ENCODE data around the gene PFKFB4. TPM values are rescaled to one million over a fixed set of nuclear protein-coding genes. Genes with fewer than 3 reads are reported as not detected.
"Not testable (repeated sequence)": the region's sequence is repeated elsewhere in the genome, so short reads cannot be mapped to it uniquely, and the experiment has no call there.

Gene PFKFB4
- total RNA-seq, 2 experiments from 2014 or later: 90.8 to 94.0 TPM

- no peak for ATAC-seq
- Mint-ChIP-seq H3K4me3 (no peak overlapping the region), H3K4me1 (ENCODE audit: low read depth) (no peaks in the 10 kb centered on the region), H3K27ac (no peak overlapping the region), H3K27me3 (no peaks in the 10 kb centered on the region), H3K9me3 (no peaks in the 10 kb centered on the region), H3K36me3 (ENCODE audit: low read depth) (no peaks in the 10 kb centered on the region)
- TF ChIP-seq CTCF (IDR thresholded peaks at IDR 0.05): no peak
- no peak for DNase-seq
- ChIA-PET CTCF (no interaction called here), POLR2A (no interaction called here)
- intact Hi-C loops (cut with micrococcal nuclease): no loop called here
Measured at GRCh38 chr3:48492461-48493202, 64.0 kb downstream of the PFKFB4 start.

GRCh38 chr3:48486952-48487351, 69.7 kb downstream of the PFKFB4 start:
- Mint-ChIP-seq H3K36me3 (ENCODE audit: low read depth) (no peaks in the 10 kb centered on the region), H3K4me1 (ENCODE audit: low read depth) (no peaks in the 10 kb centered on the region), H3K4me3 (no peak overlapping the region), H3K27ac (no peak overlapping the region), H3K9me3 (no peaks in the 10 kb centered on the region), H3K27me3 (no peaks in the 10 kb centered on the region)
- ChIA-PET CTCF (no interaction called here), POLR2A (no interaction called here)
- ATAC-seq (no peak), DNase-seq (no peak)
- intact Hi-C loops (cut with micrococcal nuclease): no loop called here
- no peak for TF ChIP-seq CTCF (IDR thresholded peaks at IDR 0.05)

GRCh38 chr3:48482822-48483221, 73.8 kb downstream of the PFKFB4 start:
- H3K27ac Mint-ChIP-seq; H3K4me3 Mint-ChIP-seq; H3K27me3 Mint-ChIP-seq; POLR2A ChIA-PET; H3K36me3 Mint-ChIP-seq (ENCODE audit: low read depth); DNase-seq; H3K9me3 Mint-ChIP-seq; intact Hi-C loops (cut with micrococcal nuclease); ATAC-seq: not testable (repeated sequence)
- CTCF ChIA-PET: interaction anchor here (1.0 kb wide), 1 partner anchor 10 kb away, joined by 4 read pairs; no protein-coding TSS in a partner anchor
- H3K4me1 Mint-ChIP-seq (ENCODE audit: low read depth): peaks cover 21% of the 10 kb centered on the region

GRCh38 chr3:48480891-48481290, 75.7 kb downstream of the PFKFB4 start:
- H3K36me3 Mint-ChIP-seq (ENCODE audit: low read depth); intact Hi-C loops (cut with micrococcal nuclease); DNase-seq; H3K4me3 Mint-ChIP-seq; CTCF ChIA-PET; H3K27me3 Mint-ChIP-seq; H3K27ac Mint-ChIP-seq; H3K9me3 Mint-ChIP-seq; ATAC-seq: not testable (repeated sequence)
- peaks cover 30% of the 10 kb centered on the region for H3K4me1 Mint-ChIP-seq (ENCODE audit: low read depth)
- POLR2A ChIA-PET: interaction anchor here (0.6 to 0.9 kb wide), 2 partner anchors 34 to 166 kb away, joined by 3 read pairs; no protein-coding TSS in a partner anchor

GRCh38 chr3:48478626-48479555, 77.7 kb downstream of the PFKFB4 start:
- peak; percentile 80 for DNase-seq
- Mint-ChIP-seq H3K4me1 (ENCODE audit: low read depth) (peaks cover 35% of the 10 kb centered on the region), H3K27ac (peak overlapping the region; percentile 98), H3K4me3 (peak overlapping the region; percentile 68), H3K27me3 (no peaks in the 10 kb centered on the region), H3K9me3 (no peaks in the 10 kb centered on the region), H3K36me3 (ENCODE audit: low read depth) (peaks cover 3% of the 10 kb centered on the region)
- CTCF ChIA-PET: interaction anchor here (0.7 to 1.8 kb wide), 2 partner anchors 28 to 43 kb away, joined by 3 to 4 read pairs; no protein-coding TSS in a partner anchor
- POLR2A ChIA-PET: interaction anchor here (0.8 to 2.9 kb wide), 3 partner anchors 9 to 25 kb away, joined by 3 to 18 read pairs (median 3); a partner anchor contains a TSS
- intact Hi-C loops (cut with micrococcal nuclease): no loop called here
- peak; percentile 79 for ATAC-seq
- TF ChIP-seq CTCF (IDR thresholded peaks at IDR 0.05): no peak

Data from activated CD8-positive, alpha-beta T cell treated with anti-CD3 and anti-CD28 coated beads for 36 hours (primary cell).